Posterior cingulate gyrus (tissue), 11 donors: ENCODE measurements around the gene TFRC.
A peak's percentile ranks its signal among the peaks of the same experiment; 100 is the strongest.
"Not testable (repeated sequence)": the region's sequence is repeated elsewhere in the genome, so short reads cannot be mapped to it uniquely, and the experiment has no call there.

ENCODE experiments used
- DNase-seq, 10 donors: peaks; one replicate each; pipeline versions ENCODE4 v3.0.0 to v3.0.0-alpha.2; 2020 to 2021; ENCODE audit warnings: mixed read lengths in 3 of 10
- intact Hi-C: fragments of 100-400 bp; cut with DNase I; formaldehyde crosslinking; loops from one replicate; pipeline ENCODE4 v1.15.1; 2023

Gene TFRC

GRCh38 chr3:196087906-196088305 lies 6.0 kb upstream of the TFRC start:
- DNase-seq: no peak
- intact Hi-C loops: no loop called here

DNA sequence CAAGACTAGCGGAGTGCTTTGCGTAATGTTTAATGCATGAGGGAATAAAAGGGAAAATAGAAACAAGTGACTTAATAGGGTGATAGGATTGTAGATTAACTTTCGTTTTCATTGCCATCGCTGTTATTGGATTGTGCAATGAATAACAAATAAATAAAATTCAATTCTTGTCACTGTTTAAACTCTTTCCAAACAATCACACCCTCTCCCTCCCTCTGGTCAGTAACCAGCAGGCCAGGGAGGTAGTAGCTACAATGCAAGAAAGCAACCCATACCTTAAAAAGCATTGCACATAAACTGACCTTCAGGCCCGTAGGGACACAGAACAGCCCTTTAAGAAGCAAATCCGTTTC lies 705 bp upstream of the TFRC start:
- DNase-seq: no peak
- intact Hi-C loops: no loop called here

GRCh38 chr3:196081002-196081833 lies 672 bp downstream of the TFRC start:
- intact Hi-C loops: no loop called here
- peak; percentile 47 to 96 (median 72) for DNase-seq

- peak in 1 of 10 donors; percentile 55 for DNase-seq
- intact Hi-C loops: not testable (repeated sequence)
Measured at GRCh38 chr3:196080101-196080846, 1.6 kb downstream of the TFRC start.

DNA sequence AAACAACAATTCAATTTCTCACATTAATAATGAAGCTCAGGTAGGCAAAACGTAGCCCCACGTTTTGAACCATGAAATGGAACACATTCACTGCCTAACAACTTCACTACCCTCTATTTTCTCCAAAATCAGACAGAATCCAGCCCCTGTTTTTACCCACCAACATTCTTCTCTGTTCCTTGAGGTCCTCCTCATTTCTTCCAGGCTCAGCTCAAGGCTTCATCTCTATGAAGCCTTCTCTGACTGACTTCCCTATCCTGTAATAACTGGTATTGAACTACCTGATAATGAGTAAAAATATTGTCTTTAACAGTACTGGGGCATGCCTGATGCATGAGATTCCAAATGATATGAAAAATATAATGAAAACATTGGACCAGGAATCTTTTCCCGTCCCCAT lies 2.2 kb downstream of the TFRC start:
- intact Hi-C loops: no loop called here
- no peak for DNase-seq

DNA sequence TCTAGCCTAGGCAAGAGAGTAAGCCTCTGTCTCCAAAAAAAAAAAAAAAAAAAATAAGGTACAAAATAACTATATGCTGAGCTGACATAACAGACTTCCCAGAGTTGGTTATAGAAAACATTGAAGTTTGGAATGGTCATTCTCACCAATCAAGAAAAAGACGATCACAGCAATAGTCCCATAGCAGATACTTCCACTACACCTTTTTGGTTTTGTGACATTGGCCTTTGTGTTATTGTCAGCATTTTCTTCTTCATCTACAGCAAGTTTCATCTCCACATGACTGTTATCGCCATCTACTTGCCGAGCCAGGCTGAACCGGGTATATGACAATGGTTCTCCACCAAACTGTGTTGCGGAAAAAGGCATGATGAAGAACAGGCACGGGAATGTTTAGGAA lies 6.9 kb downstream of the TFRC start:
- intact Hi-C loops: no loop called here
- peak in 1 of 10 donors; percentile 33 for DNase-seq

GRCh38 chr3:196073255-196073753 lies 8.6 kb downstream of the TFRC start:
- intact Hi-C loops: loop anchor here (1.0 kb wide), 1 partner anchor 123 kb away; no protein-coding TSS in a partner anchor
- peak in 6 of 10 donors; percentile 20 to 90 (median 67) for DNase-seq

DNA sequence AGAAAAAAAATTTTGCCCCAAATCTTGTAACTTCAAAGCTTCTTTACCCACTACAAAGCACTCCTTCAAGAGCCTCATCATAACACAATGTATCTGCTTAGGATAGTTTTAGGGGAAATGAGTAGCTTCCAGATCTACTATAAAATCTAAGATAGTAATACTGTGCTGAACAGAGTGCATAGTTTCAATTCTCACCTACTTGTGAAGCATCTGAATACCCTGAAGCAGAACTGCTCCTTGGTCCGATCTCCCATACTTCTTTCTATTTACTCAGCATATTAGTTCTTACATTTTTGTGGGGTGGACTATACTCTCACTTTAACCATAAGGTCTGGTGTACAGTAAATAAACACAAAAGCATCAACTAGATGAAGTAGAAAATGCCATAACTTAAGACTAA lies 9.6 kb downstream of the TFRC start:
- intact Hi-C loops: no loop called here
- DNase-seq: no peak

DNA sequence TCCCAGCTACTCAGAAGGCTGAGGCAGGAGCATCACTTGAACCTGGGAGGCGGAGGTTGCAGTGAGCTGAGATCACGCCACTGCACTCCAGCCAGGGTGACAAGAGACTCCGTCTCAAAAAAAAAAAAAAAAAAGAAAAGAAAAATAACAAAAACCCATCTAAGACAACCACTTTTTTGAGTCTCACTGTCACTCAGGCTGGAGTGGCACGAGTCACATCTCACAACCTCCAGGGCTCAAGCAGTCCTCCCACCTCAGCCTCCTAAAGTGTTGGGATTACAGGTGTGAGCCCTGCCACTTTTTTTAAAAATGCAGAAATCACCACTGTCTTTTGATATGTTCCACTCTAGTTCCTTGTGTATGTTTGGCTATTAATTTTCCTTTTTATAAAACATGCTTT lies 13.1 kb downstream of the TFRC start:
- DNase-seq, intact Hi-C loops: not testable (repeated sequence)

DNA sequence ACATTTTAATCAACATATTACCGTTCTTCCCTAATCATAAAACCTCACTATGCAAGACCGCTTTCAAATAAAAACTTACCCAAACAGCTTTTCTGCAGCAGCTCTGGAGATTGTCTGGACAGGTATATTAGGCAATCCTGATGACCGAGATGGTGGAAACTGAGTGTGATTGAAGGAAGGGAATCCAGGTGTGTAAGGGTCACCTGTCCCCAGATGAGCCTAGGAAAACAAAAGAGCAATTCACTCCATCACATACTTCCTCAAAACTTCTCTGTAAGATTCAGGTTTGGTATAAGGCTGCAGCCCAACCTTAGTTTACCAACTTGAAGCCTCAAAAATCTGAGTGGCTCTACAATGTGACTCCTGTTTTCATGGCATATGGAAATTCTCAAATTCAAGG lies 14.5 kb downstream of the TFRC start:
- intact Hi-C loops: no loop called here
- DNase-seq: no peak

DNA sequence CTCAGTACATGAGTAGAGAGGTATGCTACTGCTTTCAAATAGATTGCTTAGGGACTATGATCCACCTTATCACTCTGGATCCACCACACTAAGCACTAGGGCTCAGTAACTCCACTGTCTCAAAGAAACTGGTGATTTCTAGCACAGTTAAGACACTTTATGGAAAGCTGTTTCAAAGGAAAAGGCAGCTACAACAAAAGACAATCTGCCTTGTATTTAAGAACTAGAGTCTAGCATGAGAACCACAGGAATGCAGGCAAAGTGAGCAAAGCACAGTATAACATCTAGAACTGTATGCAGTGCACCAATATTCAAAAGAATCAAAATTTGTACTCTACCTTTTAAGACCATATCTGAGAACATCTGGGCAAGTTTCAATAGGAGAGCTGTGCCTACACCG lies 17.9 kb downstream of the TFRC start:
- DNase-seq: no peak
- intact Hi-C loops: no loop called here

GRCh38 chr3:196063456-196063855 lies 18.4 kb downstream of the TFRC start:
- intact Hi-C loops: no loop called here
- no peak for DNase-seq

GRCh38 chr3:196063049-196063448 lies 18.8 kb downstream of the TFRC start:
- intact Hi-C loops: no loop called here
- DNase-seq: no peak

DNA sequence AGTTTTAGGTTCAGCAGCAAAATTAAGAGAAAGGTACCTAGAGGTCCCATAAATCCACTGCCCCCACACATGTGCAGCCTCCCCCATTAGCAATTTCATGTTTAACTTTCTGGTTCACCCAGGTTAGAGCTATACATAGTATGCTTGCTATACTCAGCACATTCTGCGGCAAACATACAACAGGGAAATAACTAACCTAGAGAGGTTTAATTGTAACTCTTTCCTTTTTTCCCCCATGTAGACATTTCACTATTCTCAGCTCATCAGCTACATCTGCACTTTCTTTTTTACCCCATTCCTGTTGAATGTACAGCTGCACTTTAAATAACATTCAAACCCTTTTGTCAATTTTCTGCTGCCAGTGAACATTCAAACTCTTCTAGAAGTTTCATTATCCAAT lies 21.1 kb downstream of the TFRC start:
- intact Hi-C loops: no loop called here
- no peak for DNase-seq

DNA sequence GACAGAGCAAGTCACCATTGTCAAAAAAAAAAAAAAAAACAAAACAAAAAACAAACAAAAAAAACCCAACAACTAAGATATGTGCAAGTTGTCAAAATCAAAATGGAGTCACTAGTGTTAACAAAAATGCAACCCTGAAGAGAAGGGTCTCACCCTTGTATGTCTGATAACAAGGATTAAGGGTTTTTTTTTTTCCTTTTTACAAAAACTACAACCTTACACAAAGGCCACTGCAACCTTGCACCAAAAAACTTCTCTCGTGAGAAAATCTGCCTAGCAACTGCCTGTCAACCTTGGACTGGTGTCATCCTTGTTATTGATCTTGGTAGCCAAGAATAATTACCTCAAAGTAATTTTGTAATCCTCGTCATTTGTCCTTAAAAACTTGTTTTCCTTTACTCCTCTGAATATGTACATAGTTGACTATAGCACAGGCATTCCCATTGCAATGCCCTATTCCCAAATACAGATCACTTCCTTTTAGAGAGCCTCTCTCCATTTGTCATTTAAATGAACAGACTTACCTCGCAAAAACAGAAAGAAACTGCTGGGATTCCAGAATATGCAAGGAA lies 24.0 kb downstream of the TFRC start:
- intact Hi-C loops: no loop called here

DNA sequence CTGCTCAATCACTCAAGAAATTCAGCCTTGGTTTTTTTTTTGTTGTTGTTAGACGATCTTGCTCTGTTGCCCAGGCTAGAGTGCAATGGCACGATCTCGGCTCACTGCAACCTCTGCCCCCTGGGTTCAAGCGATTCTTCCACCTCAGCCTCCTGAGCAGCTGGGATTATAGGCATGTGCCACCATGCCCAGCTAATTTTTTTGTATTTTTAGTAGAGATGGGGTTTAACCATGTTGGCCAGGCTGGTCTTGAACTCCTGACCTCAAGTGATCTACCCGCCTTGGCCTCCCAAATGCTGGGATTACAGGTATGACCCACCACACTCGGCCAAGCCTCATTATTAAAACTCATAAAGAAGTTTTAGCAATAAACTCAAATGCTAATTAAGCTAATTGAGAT lies 25.5 kb downstream of the TFRC start:
- DNase-seq, intact Hi-C loops: not testable (repeated sequence)

More for the DNA sequence above, 24.0 kb downstream of the TFRC start:
- DNase-seq: no peak

DNA sequence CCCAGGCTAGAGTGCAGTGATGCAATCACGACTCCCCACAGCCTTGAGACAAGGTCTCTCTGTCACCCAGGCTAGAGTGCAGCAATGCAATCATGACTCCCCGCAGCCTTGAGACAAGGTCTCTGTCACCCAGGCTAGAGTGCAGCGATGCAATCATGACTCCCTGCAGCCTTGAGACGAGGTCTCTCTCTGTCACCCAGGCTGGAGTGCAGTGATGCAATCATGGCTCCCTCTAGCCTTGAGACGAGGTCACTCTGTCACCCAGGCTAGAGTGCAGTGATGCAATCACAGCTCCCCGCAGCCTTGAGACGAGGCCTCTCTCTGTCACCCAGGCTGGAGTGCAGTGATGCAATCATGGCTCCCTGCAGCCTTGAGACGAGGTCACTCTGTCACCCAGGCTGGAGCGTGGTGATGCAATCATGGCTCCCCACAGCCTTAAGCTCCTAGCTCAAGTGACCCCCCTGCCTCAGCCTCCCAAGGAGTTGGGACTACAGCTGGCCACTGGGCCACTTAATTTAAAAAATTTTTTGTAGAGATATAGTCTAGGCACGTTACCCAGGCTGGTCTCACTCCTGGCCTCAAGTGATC lies 26.1 kb downstream of the TFRC start:
- no peak for DNase-seq
- intact Hi-C loops: no loop called here

DNA sequence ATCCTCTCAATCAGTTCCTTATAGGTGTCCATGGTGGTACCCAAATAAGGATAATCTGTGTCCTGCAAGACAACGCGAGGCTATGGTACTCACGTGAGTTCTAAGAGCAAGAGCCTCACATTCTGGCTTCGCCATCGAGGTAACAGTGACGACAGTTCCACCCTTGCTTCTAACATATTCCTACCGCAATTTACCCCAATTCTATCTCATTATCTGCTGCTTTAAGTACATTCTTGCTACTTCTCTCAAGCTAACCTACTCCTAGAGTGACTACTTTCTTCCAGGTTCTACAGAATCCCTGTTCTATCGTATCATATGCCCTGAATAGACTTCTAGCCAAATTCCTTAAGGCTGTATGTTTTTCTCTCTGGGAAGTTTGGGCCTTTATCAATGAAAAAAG lies 26.6 kb downstream of the TFRC start:
- no peak for DNase-seq

GRCh38 chr3:196054661-196055060 lies 27.2 kb downstream of the TFRC start:
- intact Hi-C loops: no loop called here
- DNase-seq: no peak

More for the DNA sequence above, 26.6 kb downstream of the TFRC start:
- intact Hi-C loops: no loop called here

GRCh38 chr3:196053487-196053886 lies 28.4 kb downstream of the TFRC start:
- DNase-seq: no peak
- intact Hi-C loops: no loop called here
